Right lung (tissue), 5 donors: ENCODE data around the gene TAS2R20. TPM values are rescaled to one million over a fixed set of nuclear protein-coding genes. Genes with fewer than 3 reads are reported as not detected.

Experiments used
- DNase-seq, 2 donors: peaks; one replicate each; pipeline ENCODE4 v3.0.0-alpha.2; 2013
- polyA plus RNA-seq, 5 donors: library from polyadenylated mRNA; unstranded; fragments of 120-200 nt; gene quantifications; one replicate each; pipeline versions ENCODE4 v1.2.1 to v1.2.3, GENCODE V29; 2013; ENCODE audit warnings: inconsistent platforms in 1 of 5, low replicate concordance in 1 of 5; ENCODE audit not compliant: insufficient read length in 5 of 5, insufficient read depth in 1 of 5

TAS2R20 gene
- polyA plus RNA-seq, 5 donors, result 2.1 to 5.1 (median 3.4) TPM

- DNase-seq, result no peak
Observed at GRCh38 chr12:10960211-10960610, 37.9 kb downstream of the TAS2R20 start.

GRCh38 chr12:10959804-10960203 is 38.3 kb downstream of the TAS2R20 start:
- peak; percentile 12 to 28 for DNase-seq

GRCh38 chr12:10957741-10958140 is 40.4 kb downstream of the TAS2R20 start:
- DNase-seq, result no peak

GRCh38 chr12:10956085-10956484 is 42.0 kb downstream of the TAS2R20 start:
- DNase-seq, result no peak

- no peak for DNase-seq
Observed at GRCh38 chr12:10952645-10953044, 45.5 kb downstream of the TAS2R20 start.

Other genes starting within 250 kb of the TAS2R20 start
- not detected for gene TAS2R7, start 195.7 kb downstream of the TAS2R20 start, polyA plus RNA-seq
- not detected for gene TAS2R8, start 191.0 kb downstream of the TAS2R20 start, polyA plus RNA-seq
- gene TAS2R9, start 188.1 kb downstream of the TAS2R20 start, polyA plus RNA-seq, result not detected
- 1 to 10 TPM; 1.1 to 3.5 (median 2.4) TPM for gene TAS2R10, start 171.9 kb downstream of the TAS2R20 start, polyA plus RNA-seq
- gene PRR4, start 148.8 kb downstream of the TAS2R20 start, polyA plus RNA-seq, result 10 to 100 TPM in 3 of 5 donors, 1 to 10 TPM in 2; 7.2 to 16.9 (median 11.4) TPM
- 10 to 100 TPM in 4 of 5 donors, 1 to 10 TPM in 1; 7.2 to 20.8 (median 14.9) TPM for gene PRH1, start 114.0 kb downstream of the TAS2R20 start, polyA plus RNA-seq
- under 1 TPM in 3 of 5 donors, not detected in 2; 0.10 to 0.30 (median 0.14) TPM for gene TAS2R13, start 88.7 kb downstream of the TAS2R20 start, polyA plus RNA-seq
- under 1 TPM; 0.49 to 0.75 (median 0.71) TPM for gene PRH2, start 69.1 kb downstream of the TAS2R20 start, polyA plus RNA-seq
- gene TAS2R14, start 59.0 kb downstream of the TAS2R20 start, polyA plus RNA-seq, result 1 to 10 TPM; 3.6 to 6.0 (median 5.6) TPM
- gene TAS2R50, start 11.4 kb downstream of the TAS2R20 start, polyA plus RNA-seq, result under 1 TPM in 3 of 5 donors, not detected in 2; 0.11 to 0.37 (median 0.26) TPM
- gene TAS2R19, start 24.3 kb upstream of the TAS2R20 start, polyA plus RNA-seq, result 1 to 10 TPM; 1.5 to 3.4 (median 2.5) TPM
- gene TAS2R31, start 33.1 kb upstream of the TAS2R20 start, polyA plus RNA-seq, result 1 to 10 TPM; 1.0 to 2.9 (median 2.1) TPM
- under 1 TPM in 4 of 5 donors, not detected in 1; 0.13 to 0.43 (median 0.32) TPM for gene TAS2R46, start 64.0 kb upstream of the TAS2R20 start, polyA plus RNA-seq
- gene TAS2R43, start 94.0 kb upstream of the TAS2R20 start, polyA plus RNA-seq, result 1 to 10 TPM in 1 of 5 donors, under 1 TPM in 4; 0.27 to 1.0 (median 0.74) TPM
- gene TAS2R30, start 136.3 kb upstream of the TAS2R20 start, polyA plus RNA-seq, result under 1 TPM; 0.22 to 0.51 (median 0.23) TPM
- gene SMIM10L1, start 172.9 kb upstream of the TAS2R20 start, polyA plus RNA-seq, result 10 to 100 TPM; 11.9 to 15.3 (median 14.2) TPM
- not detected for gene TAS2R42, start 188.6 kb upstream of the TAS2R20 start, polyA plus RNA-seq